SK-N-SH (cell line): ENCODE results near the gene DOCK6. TPM values are rescaled to one million over a fixed set of nuclear protein-coding genes. Genes with fewer than 3 reads are reported as not detected.

Experiments used
- CTCF ChIA-PET: fragments of 300-600, 350-600 bp; formaldehyde crosslinking; extraction: SDS; loops from one replicate; lab custom pipeline; 2021; lab: Yijun Ruan, JAX
- POLR2A ChIA-PET: fragments of 350-600 bp; sonication (Branson Sonifier 250); formaldehyde crosslinking; extraction: SDS; loops from one replicate; lab custom pipeline; 2020; ENCODE audit warnings: antibody characterized with exemption, inconsistent platforms; lab: Yijun Ruan, JAX
- DNase-seq: peaks from one replicate; pipeline ENCODE4 v3.0.0; 2012
- H2AFZ ChIP-seq: fragments of 200-600 bp; sonication (generic); 2 replicates; pipeline ENCODE4 v1.8.1; 2016; ENCODE audit warnings: antibody characterized with exemption, mild to moderate bottlenecking, low read depth
- H3F3A ChIP-seq: fragments of 200-600 bp; sonication (generic); replicated peaks from 2 replicates; pipeline ENCODE3; 2016; ENCODE audit warnings: antibody characterized with exemption, mild to moderate bottlenecking; ENCODE audit not compliant: insufficient read depth
- H3K27ac ChIP-seq, 2 experiments: fragments of 200-500 bp in 1 of 2; fragments of 200-600 bp in 1 of 2; sonication (Bioruptor generic) in 1 of 2; sonication (generic), shearing (Covaris generic) in 1 of 2; 2 replicates each; pipeline versions ENCODE4 v1.5.1 to v1.6.1; 2014 to 2016; ENCODE audit warnings: low read depth in 2 of 2, inconsistent platforms in 1 of 2, low read length in 1 of 2, mild to moderate bottlenecking in 1 of 2, mixed read lengths in 1 of 2
- H3K27me3 ChIP-seq: fragments of 200-600 bp; sonication (generic), shearing (Covaris generic); 2 replicates; pipeline ENCODE4 v1.6.1; 2016; ENCODE audit warnings: mixed run types; ENCODE audit not compliant: insufficient read depth
- H3K36me3 ChIP-seq, 2 experiments: fragments of 200-500 bp in 1 of 2; fragments of 200-600 bp in 1 of 2; sonication (Bioruptor generic) in 1 of 2; sonication (generic) in 1 of 2; replicated peaks in 1 of 2; 2 replicates each; pipeline versions ENCODE3 to v1.5.1; 2014 to 2016; ENCODE audit warnings: low read length in 1 of 2, mild to moderate bottlenecking in 1 of 2; ENCODE audit not compliant: insufficient read depth in 2 of 2, control insufficient read depth in 1 of 2
- H3K4me1 ChIP-seq, 2 experiments: fragments of 200-500 bp in 1 of 2; fragments of 200-600 bp in 1 of 2; sonication (Bioruptor generic) in 1 of 2; sonication (generic), shearing (Covaris generic) in 1 of 2; 2 replicates each; pipeline versions ENCODE4 v1.5.1 to v1.6.1; 2014 to 2016; ENCODE audit warnings: low read depth in 1 of 2, low read length in 1 of 2, mixed run types in 1 of 2; ENCODE audit not compliant: insufficient read depth in 2 of 2, control insufficient read depth in 1 of 2
- H3K4me2 ChIP-seq: fragments of 200-600 bp; sonication (generic), shearing (Covaris generic); 2 replicates; pipeline ENCODE4 v1.6.1; 2017; ENCODE audit warnings: mixed run types
- H3K4me3 ChIP-seq, 2 experiments: fragments of 200-500 bp in 1 of 2; fragments of 200-600 bp in 1 of 2; sonication (Bioruptor generic) in 1 of 2; sonication (generic), shearing (Covaris generic) in 1 of 2; 2 replicates each; pipeline versions ENCODE4 v1.5.1 to v1.8.1; 2014 to 2016; ENCODE audit warnings: low read depth in 2 of 2, inconsistent platforms in 1 of 2, low read length in 1 of 2, mild to moderate bottlenecking in 1 of 2, mixed read lengths in 1 of 2, moderate library complexity in 1 of 2
- H3K79me2 ChIP-seq: fragments of 200-600 bp; sonication (generic); 2 replicates; pipeline ENCODE4 v1.8.1; 2017; ENCODE audit warnings: mild to moderate bottlenecking; ENCODE audit not compliant: insufficient read depth
- H3K9ac ChIP-seq: fragments of 200-600 bp; sonication (generic); 2 replicates; pipeline ENCODE4 v1.6.1; 2017; ENCODE audit warnings: mixed run types
- H3K9me2 ChIP-seq: fragments of 200-600 bp; sonication (generic); 2 replicates; pipeline ENCODE4 v1.6.1; 2017; ENCODE audit warnings: mixed run types
- H3K9me3 ChIP-seq: fragments of 200-600 bp; sonication (generic); 2 replicates; pipeline ENCODE4 v1.6.1; 2017; ENCODE audit warnings: mixed run types, mild to moderate bottlenecking, moderate library complexity
- H4K20me1 ChIP-seq: fragments of 200-600 bp; sonication (generic); 2 replicates; pipeline ENCODE4 v1.6.1; 2017; ENCODE audit warnings: mild to moderate bottlenecking, mixed run types; ENCODE audit not compliant: insufficient read depth
- CTCF ChIP-seq: fragments of 200-600 bp; sonication (generic); IDR thresholded peaks from 2 replicates; pipeline ENCODE4 v1.6.1; 2017; ENCODE audit warnings: antibody characterized with exemption, mild to moderate bottlenecking, moderate library complexity
- EZH2phosphoT487 ChIP-seq: fragments of 200-600 bp; sonication (generic); IDR thresholded peaks from 2 replicates; pipeline ENCODE4 v1.6.1; 2017; ENCODE audit warnings: low read depth, mixed run types, mild to moderate bottlenecking, antibody characterized with exemption, moderate library complexity, borderline replicate concordance
- FOXJ3 ChIP-seq: sonication (generic); formaldehyde crosslinking; IDR thresholded peaks from 2 replicates; pipeline ENCODE4 v1.5.1; 2020; ENCODE audit warnings: mild to moderate bottlenecking, missing genetic modification reagents
- JUND ChIP-seq: IDR thresholded peaks from 2 replicates; pipeline ENCODE4 v1.4.0; 2012
- MAX ChIP-seq: IDR thresholded peaks from 2 replicates; pipeline ENCODE4 v1.4.0; 2012; ENCODE audit warnings: low read depth
- MEF2A ChIP-seq: IDR thresholded peaks from 2 replicates; pipeline ENCODE4 v1.4.0; 2012; ENCODE audit warnings: low read depth, borderline replicate concordance
- MXI1 ChIP-seq: IDR thresholded peaks from 2 replicates; pipeline ENCODE4 v1.6.1; 2012; ENCODE audit warnings: mild to moderate bottlenecking, low read depth, low read length, improper control_type of control experiment
- PBX3 ChIP-seq: IDR thresholded peaks from 2 replicates; pipeline ENCODE4; 2012
- POLR2AphosphoS5 ChIP-seq: IDR thresholded peaks from 2 replicates; pipeline ENCODE4 v1.6.1; 2012; ENCODE audit warnings: low read depth, low read length
- RAD21 ChIP-seq: IDR thresholded peaks from 2 replicates; pipeline ENCODE4 v1.6.1; 2012; ENCODE audit warnings: mild to moderate bottlenecking, low read length
- RFX5 ChIP-seq: IDR thresholded peaks from 2 replicates; pipeline ENCODE4 v1.6.1; 2012; ENCODE audit warnings: mild to moderate bottlenecking, improper control_type of control experiment, low read length
- RXRA ChIP-seq: IDR thresholded peaks from 2 replicates; pipeline ENCODE4 v1.4.0; 2012; ENCODE audit warnings: low read depth, mild to moderate bottlenecking, borderline replicate concordance
- SIN3A ChIP-seq: IDR thresholded peaks from 2 replicates; pipeline ENCODE4 v1.6.1; 2012; ENCODE audit warnings: low read depth, mild to moderate bottlenecking, low read length, moderate library complexity, borderline replicate concordance
- TAF1 ChIP-seq: IDR thresholded peaks from 2 replicates; pipeline ENCODE4 v1.6.1; 2012; ENCODE audit warnings: low read depth, mild to moderate bottlenecking, low read length, moderate library complexity, borderline replicate concordance
- TCF12 ChIP-seq: IDR thresholded peaks from 2 replicates; pipeline ENCODE4 v1.4.0; 2012
- USF2 ChIP-seq: fragments of 150-350 bp; IDR thresholded peaks from 2 replicates; pipeline ENCODE4 v1.6.1; 2017; ENCODE audit warnings: antibody characterized with exemption, low read length, low read depth, borderline replicate concordance
- YY1 ChIP-seq: IDR thresholded peaks from 2 replicates; pipeline ENCODE4 v1.4.0; 2012; ENCODE audit warnings: low read depth, mild to moderate bottlenecking
- ZBTB33 ChIP-seq: IDR thresholded peaks from 2 replicates; pipeline ENCODE4 v1.4.0; 2012; ENCODE audit warnings: low read depth, borderline replicate concordance
- WGBS: methylation state at CpG from one replicate; pipeline ENCODE4 v1.1.6; 2017; ENCODE audit warnings: low lambda C conversion rate; 5-methylcytosine and 5-hydroxymethylcytosine counted together
- polyA plus RNA-seq, 3 experiments: library from polyadenylated mRNA; depleted of rRNA; stranded (reverse); fragments of >200 nt; gene quantifications; 2 replicates each; pipeline ENCODE4 v1.2.3, GENCODE V29; 2012

DOCK6 gene
- polyA plus RNA-seq, 1 of the 3 experiments (the other 2 are of a cell fraction) = 18.3 TPM

GRCh38 chr19:11242864-11243797 is 19.2 kb downstream of the DOCK6 start (continued):
- TF ChIP-seq MAX (0 out of 2 replicates have a peak, but pooled peaks have one; percentile 28), JUND (no peak)
- TF ChIP-seq, all 33 proteins: peak for 5

GRCh38 chr19:11242025-11242424 is 20.3 kb downstream of the DOCK6 start:
- Histone ChIP-seq H3F3A (peaks cover 11% of the 10 kb centered on the region), H3K79me2 (no peaks in the 10 kb centered on the region), H3K27ac (no peak overlapping the region), H3K9ac (no peak overlapping the region), H3K4me3 (no peak overlapping the region), H3K9me2 (no peaks in the 10 kb centered on the region), H3K4me1 (peaks cover 0 to 4% of the 10 kb centered on the region in 2 experiments; a peak in 1 of 4 replicates), H3K9me3 (no peaks in the 10 kb centered on the region), H2AFZ (no peak overlapping the region), H3K27me3 (no peaks in the 10 kb centered on the region), H3K36me3 (peaks cover 0 to 5% of the 10 kb centered on the region in 2 experiments), H3K4me2 (no peak overlapping the region), H4K20me1 (no peaks in the 10 kb centered on the region; the same call in 1 of the 2 replicates)
- CTCF ChIA-PET = interaction anchor here (0.8 to 4.1 kb wide), 10 partner anchors 12 to 240 kb away, joined by 3 to 57 read pairs (median 6); partner anchors contain the start of genes CCDC159, DOCK6 and TMEM205
- POLR2A ChIA-PET = no interaction called here
- TF ChIP-seq RAD21 (no peak), POLR2AphosphoS5 (no peak), SIN3A (no peak), RXRA (no peak), CTCF (no peak), TCF12 (no peak), MXI1 (no peak), USF2 (no peak)
- DNase-seq = no peak
- WGBS = 95% methylated on average over 9 of the region's 11 CpGs

- Histone ChIP-seq H3K4me3 (no peak overlapping the region), H2AFZ (no peak overlapping the region), H3K4me2 (no peak overlapping the region), H3K4me1 (peaks cover 0 to 4% of the 10 kb centered on the region in 2 experiments; a peak in 1 of 4 replicates), H3K9me2 (no peaks in the 10 kb centered on the region), H3K27ac (no peak overlapping the region), H3K79me2 (no peaks in the 10 kb centered on the region), H3K36me3 (peaks cover 0 to 5% of the 10 kb centered on the region in 2 experiments), H3K9me3 (no peaks in the 10 kb centered on the region), H3F3A (peaks cover 10% of the 10 kb centered on the region), H3K27me3 (no peaks in the 10 kb centered on the region), H3K9ac (no peak overlapping the region), H4K20me1 (no peaks in the 10 kb centered on the region; the same call in 1 of the 2 replicates)
- POLR2A ChIA-PET = no interaction called here
- DNase-seq = no peak
- CTCF ChIA-PET = interaction anchor here (0.8 to 1.1 kb wide), 4 partner anchors 11 to 114 kb away, joined by 3 to 4 read pairs (median 3); no protein-coding TSS in a partner anchor
- 95% methylated on average over 5 of the region's 8 CpGs for WGBS
- no peak for TF ChIP-seq MXI1
- no peak for TF ChIP-seq MEF2A
- no peak for TF ChIP-seq RFX5
- TF ChIP-seq TAF1 = no peak
- TF ChIP-seq EZH2phosphoT487 = no peak
- no peak for TF ChIP-seq PBX3
- TF ChIP-seq ZBTB33 = no peak
- no peak for TF ChIP-seq FOXJ3 (CRISPR knock-in tag)
- TF ChIP-seq YY1 = no peak
Observed at GRCh38 chr19:11240008-11240444, 22.3 kb downstream of the DOCK6 start.
